ENCODE results near the gene DNER.
"Not testable (repeated sequence)": the region's sequence is repeated elsewhere in the genome, so short reads cannot be mapped to it uniquely, and the experiment has no call there.

DNER gene

DNA sequence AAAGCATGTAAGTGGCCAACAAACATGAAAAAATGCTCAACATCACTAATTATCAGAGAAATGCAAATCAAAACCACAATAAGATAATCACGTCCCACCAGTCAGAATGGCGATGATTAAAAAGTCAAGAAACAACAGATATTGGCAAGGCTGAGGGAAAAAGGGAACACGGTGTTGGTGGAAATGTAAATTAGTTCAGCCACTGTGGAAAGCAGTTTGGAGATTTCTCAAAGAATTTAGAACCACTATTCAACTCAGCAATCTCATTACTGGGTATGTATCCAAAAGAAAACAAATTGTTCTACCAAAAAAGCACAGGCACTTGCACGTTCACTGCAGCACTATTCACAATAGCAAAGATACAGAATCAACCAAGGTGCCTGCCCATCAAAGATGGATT lies 341.0 kb downstream of the DNER start:
- not testable (repeated sequence) for H3K27ac ChIP-seq (ENCODE audit: low read length); H3K27me3 ChIP-seq (ENCODE audit: control insufficient read depth, insufficient read depth, low read length); H3K36me3 ChIP-seq (ENCODE audit: control insufficient read depth, low read depth, low read length); H3K9me3 ChIP-seq (ENCODE audit: control insufficient read depth, low read depth, low read length); H3K4me1 ChIP-seq (ENCODE audit: control insufficient read depth, low read depth, low read length); H3K4me3 ChIP-seq (ENCODE audit: low read length); H3K9ac ChIP-seq (ENCODE audit: low read length)

DNA sequence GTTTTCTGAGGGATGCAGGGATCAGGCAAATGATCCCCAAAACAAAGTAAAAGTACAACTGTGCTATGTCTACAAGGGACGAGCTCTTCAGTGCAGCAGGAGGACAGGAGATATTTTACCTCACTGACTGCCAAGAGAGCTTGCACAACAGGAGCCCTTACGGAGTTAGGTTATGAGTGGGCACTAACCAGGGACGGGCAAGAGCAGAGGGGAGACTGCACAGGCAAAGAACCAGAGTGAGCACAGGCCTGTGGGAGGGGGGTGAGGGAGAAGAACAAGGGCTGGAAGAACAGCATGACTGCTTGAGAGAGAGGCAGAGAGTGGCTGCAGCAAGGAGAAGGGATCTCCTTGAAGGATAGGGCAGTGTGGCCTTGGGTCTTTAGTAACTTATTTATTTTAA lies 342.1 kb downstream of the DNER start:
- Histone ChIP-seq H3K36me3 (ENCODE audit: control insufficient read depth, low read depth, low read length) (no peaks in the 10 kb centered on the region), H3K27me3 (ENCODE audit: control insufficient read depth, insufficient read depth, low read length) (no peaks in the 10 kb centered on the region), H3K9ac (ENCODE audit: low read length) (no peak overlapping the region), H3K27ac (ENCODE audit: low read length) (no peak overlapping the region), H3K4me1 (ENCODE audit: control insufficient read depth, low read depth, low read length) (no peaks in the 10 kb centered on the region), H3K4me3 (ENCODE audit: low read length) (no peak overlapping the region), H3K9me3 (ENCODE audit: control insufficient read depth, low read depth, low read length) (no peaks in the 10 kb centered on the region)

DNA sequence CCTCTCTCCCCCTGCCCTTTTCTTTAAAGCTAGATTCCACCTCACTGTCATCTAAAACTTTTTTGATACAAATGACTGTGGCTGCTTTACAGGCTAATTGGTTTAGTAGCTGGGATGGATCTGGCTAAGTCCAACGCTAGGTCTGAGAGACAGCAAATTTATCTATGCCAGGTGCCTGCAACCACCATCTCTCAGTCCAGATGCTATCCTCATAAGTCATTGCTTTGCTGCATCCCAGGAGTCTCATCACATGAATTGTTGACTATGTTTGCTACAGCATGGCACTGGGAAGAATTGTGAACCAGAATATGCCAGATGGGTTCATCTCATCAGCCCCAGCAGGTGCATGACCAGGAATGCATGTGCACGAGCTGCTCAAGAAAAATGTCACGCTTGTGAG lies 343.3 kb downstream of the DNER start:
- no peak overlapping the region for H3K4me3 ChIP-seq (ENCODE audit: low read length)

DNA sequence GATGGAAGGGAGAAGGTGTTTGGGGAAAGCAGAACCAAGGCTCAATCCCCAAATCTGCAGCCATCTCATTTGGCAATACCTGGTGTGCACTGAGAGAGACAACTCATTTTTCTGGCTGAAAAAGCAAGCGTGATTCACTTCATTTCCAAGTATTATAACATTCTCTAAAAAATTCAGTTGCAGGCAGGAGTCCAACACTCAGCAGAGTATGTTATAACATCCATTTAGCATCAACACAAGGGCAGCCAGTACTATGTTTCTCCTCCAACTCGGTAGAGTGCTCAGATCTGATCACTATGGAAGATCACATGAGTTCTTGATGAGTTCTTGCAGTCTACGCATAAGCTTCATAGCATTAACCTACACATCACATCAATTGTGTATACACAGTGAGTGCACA lies 343.8 kb downstream of the DNER start:
- Histone ChIP-seq H3K9me3 (ENCODE audit: control insufficient read depth, low read depth, low read length) (no peaks in the 10 kb centered on the region), H3K36me3 (ENCODE audit: control insufficient read depth, low read depth, low read length) (no peaks in the 10 kb centered on the region), H3K27me3 (ENCODE audit: control insufficient read depth, insufficient read depth, low read length) (no peaks in the 10 kb centered on the region), H3K9ac (ENCODE audit: low read length) (no peak overlapping the region), H3K27ac (ENCODE audit: low read length) (no peak overlapping the region), H3K4me1 (ENCODE audit: control insufficient read depth, low read depth, low read length) (no peaks in the 10 kb centered on the region), H3K4me3 (ENCODE audit: low read length) (no peak overlapping the region)

More for the DNA sequence above, 343.3 kb downstream of the DNER start:
- Histone ChIP-seq H3K9me3 (ENCODE audit: control insufficient read depth, low read depth, low read length) (no peaks in the 10 kb centered on the region), H3K4me1 (ENCODE audit: control insufficient read depth, low read depth, low read length) (no peaks in the 10 kb centered on the region), H3K27me3 (ENCODE audit: control insufficient read depth, insufficient read depth, low read length) (no peaks in the 10 kb centered on the region), H3K27ac (ENCODE audit: low read length) (no peak overlapping the region), H3K9ac (ENCODE audit: low read length) (no peak overlapping the region), H3K36me3 (ENCODE audit: control insufficient read depth, low read depth, low read length) (no peaks in the 10 kb centered on the region)

DNA sequence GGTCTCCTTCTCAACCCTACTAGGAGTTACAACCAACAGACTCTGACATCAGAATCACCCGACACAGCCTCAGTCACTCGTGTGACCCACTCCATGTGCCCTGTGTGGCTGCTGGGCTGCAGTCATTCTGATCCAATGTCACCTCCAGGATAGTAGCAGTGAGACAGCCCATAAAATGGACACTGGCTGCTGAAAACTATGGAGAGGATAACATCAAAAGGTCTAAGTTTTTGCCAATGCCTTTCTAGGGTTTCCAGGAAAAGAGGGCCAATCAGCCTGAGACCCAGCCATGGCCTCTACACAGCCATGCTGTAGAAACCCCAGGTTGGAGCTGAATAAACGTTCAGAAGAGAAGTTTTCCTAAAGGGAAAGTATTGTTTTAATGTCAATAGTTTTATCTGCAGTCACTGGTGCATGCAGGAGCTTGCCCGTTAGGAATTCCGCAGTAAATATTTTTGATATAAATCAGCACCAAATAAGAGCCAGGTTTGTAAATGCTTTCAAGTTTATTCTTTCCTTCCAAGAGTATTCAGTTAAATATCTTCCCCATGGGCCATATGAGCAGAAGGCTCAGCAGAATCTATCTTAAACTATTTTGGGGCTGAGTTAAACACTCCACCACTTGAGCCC lies 351.1 kb downstream of the DNER start:
- Histone ChIP-seq H3K4me3 (ENCODE audit: low read length) (no peak overlapping the region), H3K36me3 (ENCODE audit: control insufficient read depth, low read depth, low read length) (no peaks in the 10 kb centered on the region), H3K27me3 (ENCODE audit: control insufficient read depth, insufficient read depth, low read length) (no peaks in the 10 kb centered on the region), H3K27ac (ENCODE audit: low read length) (no peak overlapping the region), H3K9me3 (ENCODE audit: control insufficient read depth, low read depth, low read length) (no peaks in the 10 kb centered on the region), H3K4me1 (ENCODE audit: control insufficient read depth, low read depth, low read length) (no peaks in the 10 kb centered on the region), H3K9ac (ENCODE audit: low read length) (no peak overlapping the region)

DNA sequence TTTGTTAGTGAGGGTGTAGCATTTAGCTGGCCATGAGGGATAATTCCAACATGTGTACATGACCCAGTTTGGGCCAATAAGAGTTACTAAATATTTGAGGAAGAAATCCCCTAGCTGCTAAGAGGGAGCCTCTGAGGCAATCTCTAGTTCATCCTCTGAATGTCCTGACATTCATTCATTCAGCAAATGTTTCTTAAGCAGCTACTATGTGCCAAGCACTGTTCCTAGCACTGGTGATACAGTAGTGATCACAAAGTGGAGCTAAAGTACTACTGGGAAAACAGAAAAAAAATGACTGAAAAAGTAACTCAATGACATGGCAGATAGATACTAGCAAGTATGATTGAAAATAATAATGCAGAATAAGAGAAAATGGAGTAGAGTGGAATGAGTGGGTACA lies 363.5 kb downstream of the DNER start:
- no peak overlapping the region for H3K4me3 ChIP-seq (ENCODE audit: low read length)
- H3K27me3 ChIP-seq (ENCODE audit: control insufficient read depth, insufficient read depth, low read length), result no peaks in the 10 kb centered on the region
- peaks cover 9% of the 10 kb centered on the region for H3K9me3 ChIP-seq (ENCODE audit: control insufficient read depth, low read depth, low read length)
- no peak overlapping the region for H3K27ac ChIP-seq (ENCODE audit: low read length)
- no peaks in the 10 kb centered on the region for H3K4me1 ChIP-seq (ENCODE audit: control insufficient read depth, low read depth, low read length)
- H3K36me3 ChIP-seq (ENCODE audit: control insufficient read depth, low read depth, low read length), result no peaks in the 10 kb centered on the region
- no peak overlapping the region for H3K9ac ChIP-seq (ENCODE audit: low read length)

DNA sequence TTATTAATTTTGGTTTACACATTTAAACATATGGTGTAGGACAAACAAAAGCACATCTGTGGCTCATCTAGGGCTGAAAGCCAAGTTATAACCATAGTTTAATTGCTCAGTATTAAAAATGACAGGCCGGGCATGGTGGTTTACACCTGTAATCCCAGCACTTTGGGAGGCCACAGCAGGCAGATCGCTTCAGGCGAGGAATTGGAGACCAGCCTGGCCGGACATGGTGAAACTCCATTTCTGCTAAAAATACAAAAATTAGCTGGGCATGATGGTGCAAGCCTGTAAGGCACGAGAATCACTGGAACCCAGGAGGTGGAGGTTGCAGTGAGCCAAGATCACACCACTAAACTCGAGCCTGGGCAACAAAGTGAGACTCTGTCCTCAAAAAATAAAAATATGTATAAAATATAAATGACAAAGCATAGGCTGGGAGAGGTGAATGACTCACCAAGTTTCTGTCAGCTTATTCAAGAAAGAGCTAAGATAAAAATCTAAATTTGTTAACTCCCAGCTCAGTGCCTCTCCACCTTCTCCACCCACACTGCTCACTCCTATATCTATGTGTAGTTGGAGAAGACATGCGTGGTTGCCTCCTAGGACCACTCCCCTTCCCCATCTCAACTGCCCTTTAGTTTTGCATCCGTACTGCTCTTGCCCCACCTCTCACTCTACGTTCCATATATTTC lies 364.1 kb downstream of the DNER start:
- Histone ChIP-seq H3K9ac (ENCODE audit: low read length) (no peak overlapping the region), H3K4me3 (ENCODE audit: low read length) (no peak overlapping the region), H3K27ac (ENCODE audit: low read length) (no peak overlapping the region), H3K36me3 (ENCODE audit: control insufficient read depth, low read depth, low read length) (no peaks in the 10 kb centered on the region), H3K4me1 (ENCODE audit: control insufficient read depth, low read depth, low read length) (no peaks in the 10 kb centered on the region), H3K27me3 (ENCODE audit: control insufficient read depth, insufficient read depth, low read length) (no peaks in the 10 kb centered on the region), H3K9me3 (ENCODE audit: control insufficient read depth, low read depth, low read length) (peaks cover 9% of the 10 kb centered on the region)

DNA sequence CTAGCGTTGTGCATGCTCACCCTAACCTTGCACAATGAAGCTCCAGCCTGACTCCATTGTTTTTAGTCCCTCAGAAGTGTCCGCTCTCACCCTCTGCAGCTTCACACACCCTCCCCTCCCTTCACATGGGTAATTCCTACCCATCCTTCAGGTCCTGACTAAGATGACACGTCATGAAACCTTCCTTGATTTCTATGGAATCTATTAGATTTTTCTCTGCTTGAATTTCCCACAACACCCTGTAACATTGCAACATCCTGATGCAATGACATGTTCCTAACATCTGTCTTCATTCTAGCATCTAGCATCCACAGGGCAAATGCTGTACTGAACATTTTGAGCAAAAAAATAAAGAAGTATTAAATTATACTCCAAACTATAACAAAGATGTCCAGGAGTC lies 366.2 kb downstream of the DNER start:
- Histone ChIP-seq H3K27me3 (ENCODE audit: control insufficient read depth, insufficient read depth, low read length) (no peaks in the 10 kb centered on the region), H3K9ac (ENCODE audit: low read length) (no peak overlapping the region), H3K36me3 (ENCODE audit: control insufficient read depth, low read depth, low read length) (no peaks in the 10 kb centered on the region), H3K27ac (ENCODE audit: low read length) (no peak overlapping the region), H3K4me3 (ENCODE audit: low read length) (no peak overlapping the region), H3K9me3 (ENCODE audit: control insufficient read depth, low read depth, low read length) (peaks cover 9% of the 10 kb centered on the region), H3K4me1 (ENCODE audit: control insufficient read depth, low read depth, low read length) (no peaks in the 10 kb centered on the region)

DNA sequence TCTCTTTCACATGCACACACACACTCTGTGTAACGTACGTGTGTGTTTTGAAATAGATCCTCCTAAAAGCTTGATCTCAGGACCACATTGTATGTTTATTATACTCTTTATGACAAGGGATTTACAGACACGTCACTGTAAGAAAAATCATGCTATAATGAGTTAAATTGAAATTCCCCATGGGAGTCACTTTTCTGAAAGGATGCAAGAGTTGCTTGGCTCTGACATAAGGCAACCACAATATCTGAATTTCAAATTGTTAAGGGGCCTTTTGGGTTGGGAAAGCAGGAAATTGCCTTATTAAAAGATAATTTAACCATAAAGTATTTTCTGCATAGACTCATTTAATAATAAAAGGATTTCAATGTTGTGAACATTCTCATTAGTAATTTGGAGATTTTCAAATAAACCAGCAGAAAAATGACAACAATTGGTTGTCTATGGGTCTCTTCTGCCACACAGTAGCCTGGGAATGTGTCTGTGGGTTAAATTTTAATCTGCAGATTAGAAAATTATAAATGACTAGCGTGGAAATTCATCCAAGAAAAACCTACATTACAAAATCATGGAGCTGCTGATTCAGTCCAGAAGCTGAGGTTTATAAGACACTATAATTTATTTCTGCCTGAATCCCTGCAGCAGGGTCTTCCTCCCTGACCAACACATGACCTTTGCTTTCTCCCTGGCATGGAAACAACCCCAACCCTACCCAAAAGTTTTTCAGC lies 367.4 kb downstream of the DNER start:
- Histone ChIP-seq H3K9ac (ENCODE audit: low read length) (no peak overlapping the region), H3K4me3 (ENCODE audit: low read length) (no peak overlapping the region), H3K9me3 (ENCODE audit: control insufficient read depth, low read depth, low read length) (peaks cover 9% of the 10 kb centered on the region), H3K27ac (ENCODE audit: low read length) (no peak overlapping the region), H3K27me3 (ENCODE audit: control insufficient read depth, insufficient read depth, low read length) (no peaks in the 10 kb centered on the region), H3K4me1 (ENCODE audit: control insufficient read depth, low read depth, low read length) (no peaks in the 10 kb centered on the region), H3K36me3 (ENCODE audit: control insufficient read depth, low read depth, low read length) (no peaks in the 10 kb centered on the region)

DNA sequence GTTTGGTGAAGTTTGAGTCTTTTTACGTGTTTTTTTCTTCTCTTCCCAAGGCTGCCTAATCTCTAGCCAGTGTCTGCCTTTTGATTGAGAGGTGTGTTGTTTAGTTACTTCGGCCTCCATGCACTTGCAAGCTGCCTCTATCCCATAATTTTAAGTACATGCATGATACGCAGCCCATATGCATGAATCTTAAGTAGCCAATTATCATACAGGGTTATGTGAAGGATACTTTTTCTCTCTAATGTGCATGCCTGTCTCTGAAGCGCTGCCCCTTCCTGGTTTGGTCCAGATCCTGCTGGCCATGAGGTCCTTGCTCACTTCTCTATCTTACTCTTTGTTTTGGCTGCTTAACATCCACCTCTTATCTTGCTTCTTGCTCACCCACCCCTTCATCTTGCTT lies 369.4 kb downstream of the DNER start:
- Histone ChIP-seq H3K9ac (ENCODE audit: low read length) (no peak overlapping the region), H3K4me3 (ENCODE audit: low read length) (no peak overlapping the region), H3K27ac (ENCODE audit: low read length) (no peak overlapping the region), H3K4me1 (ENCODE audit: control insufficient read depth, low read depth, low read length) (no peaks in the 10 kb centered on the region), H3K27me3 (ENCODE audit: control insufficient read depth, insufficient read depth, low read length) (no peaks in the 10 kb centered on the region), H3K9me3 (ENCODE audit: control insufficient read depth, low read depth, low read length) (peaks cover 9% of the 10 kb centered on the region), H3K36me3 (ENCODE audit: control insufficient read depth, low read depth, low read length) (no peaks in the 10 kb centered on the region)

DNA sequence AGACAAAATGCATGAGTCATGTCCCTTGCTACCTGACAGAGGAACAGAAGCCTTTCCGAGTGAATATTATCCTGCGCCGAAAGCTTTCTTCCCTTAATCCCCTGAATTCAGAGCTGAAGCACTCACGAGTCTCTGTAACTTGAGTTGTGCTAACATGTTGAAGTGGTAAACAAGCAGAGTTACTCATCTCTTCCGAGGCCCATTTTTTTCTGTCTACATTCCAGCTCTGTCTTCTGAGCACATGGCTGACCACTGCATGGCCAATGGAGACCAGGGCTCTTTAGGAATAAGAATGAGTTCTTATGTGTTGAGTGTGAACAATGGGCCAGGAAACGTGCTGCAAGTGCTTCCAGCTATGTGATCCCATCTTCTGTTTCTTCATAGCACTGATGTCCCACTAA lies 370.2 kb downstream of the DNER start:
- H3K4me3 ChIP-seq (ENCODE audit: low read length), result no peak overlapping the region
- no peaks in the 10 kb centered on the region for H3K36me3 ChIP-seq (ENCODE audit: control insufficient read depth, low read depth, low read length)
- H3K9ac ChIP-seq (ENCODE audit: low read length), result no peak overlapping the region
- H3K9me3 ChIP-seq (ENCODE audit: control insufficient read depth, low read depth, low read length), result peaks cover under 1% of the 10 kb centered on the region
- H3K27ac ChIP-seq (ENCODE audit: low read length), result no peak overlapping the region
- no peaks in the 10 kb centered on the region for H3K4me1 ChIP-seq (ENCODE audit: control insufficient read depth, low read depth, low read length)
- no peaks in the 10 kb centered on the region for H3K27me3 ChIP-seq (ENCODE audit: control insufficient read depth, insufficient read depth, low read length)

DNA sequence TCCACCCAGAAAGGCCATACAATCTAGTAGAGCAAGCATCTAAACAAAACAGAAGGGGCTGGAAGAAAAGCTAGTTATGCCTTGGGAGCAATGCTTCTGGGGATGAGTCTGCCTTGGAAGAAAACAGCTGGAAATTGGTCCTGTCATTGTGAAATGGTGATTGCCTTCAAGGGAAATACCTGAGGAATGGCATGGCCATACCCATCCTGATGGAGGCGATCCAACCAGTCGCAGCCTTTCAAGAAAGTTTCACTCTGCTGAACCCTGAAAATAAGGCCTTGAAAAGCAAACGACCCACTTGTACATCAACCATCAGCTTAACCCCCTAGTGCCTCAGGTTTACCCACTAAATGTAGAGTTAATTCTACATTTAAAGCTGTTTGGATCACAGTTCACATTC lies 370.7 kb downstream of the DNER start:
- Histone ChIP-seq H3K27me3 (ENCODE audit: control insufficient read depth, insufficient read depth, low read length) (no peaks in the 10 kb centered on the region), H3K9me3 (ENCODE audit: control insufficient read depth, low read depth, low read length) (no peaks in the 10 kb centered on the region), H3K4me1 (ENCODE audit: control insufficient read depth, low read depth, low read length) (no peaks in the 10 kb centered on the region), H3K9ac (ENCODE audit: low read length) (no peak overlapping the region), H3K27ac (ENCODE audit: low read length) (no peak overlapping the region), H3K4me3 (ENCODE audit: low read length) (no peak overlapping the region), H3K36me3 (ENCODE audit: control insufficient read depth, low read depth, low read length) (no peaks in the 10 kb centered on the region)

All from iPS-18a (cell line).